K562 (cell line): ENCODE data around the gene TUBB2A. TPM values are rescaled to one million over a fixed set of nuclear protein-coding genes. Genes with fewer than 3 reads are reported as not detected.

Experiments
- DMBX1 ChIP-seq: fragments of 250-450 bp; sonication (Bioruptor Pico); IDR thresholded peaks from 2 replicates; pipeline ENCODE4 v1.8.0; 2022; ENCODE audit warnings: inconsistent platforms, mild to moderate bottlenecking, moderate library complexity, borderline replicate concordance
- HMBOX1 ChIP-seq: sonication (generic); IDR thresholded peaks from 2 replicates; pipeline ENCODE4 v1.6.1; 2016
- ID3 ChIP-seq, 2 experiments: fragments of 250-450 bp in 1 of 2; fragments of 450-650 bp in 1 of 2; sonication (Bioruptor Pico) in 1 of 2; IDR thresholded peaks; 2 replicates each; pipeline versions ENCODE4 v1.6.1 to v1.8.0; 2016 to 2021; ENCODE audit warnings: mild to moderate bottlenecking in 2 of 2, moderate library complexity in 2 of 2, missing compliant biosample characterization in 1 of 2, missing genetic modification characterization in 1 of 2
- ILF3 ChIP-seq: fragments of 450-650 bp; IDR thresholded peaks from 2 replicates; pipeline ENCODE4 v1.6.1; 2018; ENCODE audit warnings: antibody characterized with exemption, mild to moderate bottlenecking, moderate library complexity, borderline replicate concordance
- PHF20 ChIP-seq: fragments of 450-650 bp; IDR thresholded peaks from 2 replicates; pipeline ENCODE4 v1.6.1; 2018; ENCODE audit not compliant: partially characterized antibody
- PKNOX1 ChIP-seq: fragments of 450-650 bp; IDR thresholded peaks from 2 replicates; pipeline ENCODE4 v1.6.1; 2016
- PPARD ChIP-seq: fragments of 250-450 bp; sonication (Bioruptor Pico); IDR thresholded peaks from 2 replicates; pipeline ENCODE4 v1.8.0; 2022; ENCODE audit warnings: inconsistent platforms, mild to moderate bottlenecking, moderate library complexity
- SP2 ChIP-seq: IDR thresholded peaks from 2 replicates; pipeline ENCODE4 v1.6.1; 2011; ENCODE audit warnings: mild to moderate bottlenecking, low read depth, low read length, moderate library complexity; ENCODE audit not compliant: poor library complexity, severe bottlenecking; ENCODE audit errors: extremely low read depth
- TCF7L2 ChIP-seq: fragments of 150-350 bp; IDR thresholded peaks from 2 replicates; pipeline ENCODE4 v1.6.1; 2016; ENCODE audit warnings: low read depth, mild to moderate bottlenecking, low read length, moderate library complexity
- TRIM25 ChIP-seq: fragments of 450-650 bp; IDR thresholded peaks from 2 replicates; pipeline ENCODE4 v1.7.0; 2016; ENCODE audit warnings: borderline replicate concordance
- ZFP1 ChIP-seq: fragments of 450-650 bp; formaldehyde crosslinking; IDR thresholded peaks from 2 replicates; pipeline ENCODE4 v1.4.0; 2020; ENCODE audit warnings: mild to moderate bottlenecking, mixed read lengths
- ZNF146 ChIP-seq: IDR thresholded peaks from one replicate; pipeline ENCODE4 v1.6.1; 2018; ENCODE audit warnings: missing compliant biosample characterization; ENCODE audit not compliant: unreplicated experiment
- ZNF280A ChIP-seq: fragments of 450-650 bp; IDR thresholded peaks from 2 replicates; pipeline ENCODE4 v1.6.1; 2018; ENCODE audit warnings: mild to moderate bottlenecking, low read depth; ENCODE audit not compliant: partially characterized antibody
- polyA plus RNA-seq, 8 experiments: library from polyadenylated mRNA; depleted of rRNA in 4 of 8; stranded (reverse) in 5 of 8; unstranded in 3 of 8; fragments of >200 nt; fragmentation: Nextera tagmentation in 2 of 8; fragmentation: Illumina TruSeq in 1 of 8; extraction: Ambion mirVana in 2 of 8; extraction: Trizol in 1 of 8; gene quantifications; 2 replicates each; pipeline versions ENCODE4 v1.2.1 to v1.2.3, GENCODE V29; 2011 to 2014; ENCODE audit warnings: inconsistent platforms in 1 of 8, missing spikeins in 1 of 8
- total RNA-seq, 7 experiments: library from RNA; depleted of rRNA in 6 of 7; stranded (reverse); fragments of >200 nt in 6 of 7; fragmentation: Illumina TruSeq in 2 of 7; extraction: Trizol in 2 of 7; gene quantifications; 2 replicates each; pipeline versions ENCODE4 v1.2.1 to v1.2.3, GENCODE V29; 2011 to 2021; ENCODE audit warnings: low replicate concordance in 1 of 7

The TUBB2A gene
- total and polyA plus RNA-seq, 9 of the 15 experiments (the other 6 are each of a cell fraction or from before 2014, with no cell fraction given): 3.6 to 92.1 (median 45.6) TPM

GRCh38 chr6:3162565-3163247 is 5.4 kb upstream of the TUBB2A start (continued):
- no peak for TF ChIP-seq SP2
- no peak for TF ChIP-seq PHF20
- TF ChIP-seq ZFP1: peak; percentile 69; the same call in 1 of the 2 replicates
- no peak for TF ChIP-seq ILF3
- no peak for TF ChIP-seq ZNF280A
- TF ChIP-seq HMBOX1: no peak
- no peak for TF ChIP-seq TRIM25
- TF ChIP-seq ZNF146: no peak
- no peak for TF ChIP-seq PPARD
- no peak for TF ChIP-seq PKNOX1
- peak; percentile 73; the same call in 1 of the 2 replicates for TF ChIP-seq DMBX1 (CRISPR knock-in tag)
- no peak for TF ChIP-seq TCF7L2
- TF ChIP-seq ID3 (CRISPR knock-in tag; IDR thresholded peaks at IDR 0.05): no peak
- peak; percentile 65; the same call in 1 of the 2 replicates for TF ChIP-seq ID3 (tag; IDR thresholded peaks at IDR 0.05)
